ENCODE results near the gene SLC26A6. TPM values are rescaled to one million over a fixed set of nuclear protein-coding genes. Genes with fewer than 3 reads are reported as not detected.
A peak's percentile ranks its signal among the peaks of the same experiment; 100 is the strongest.

The SLC26A6 gene
- total and polyA plus RNA-seq, 2 of the 13 experiments (the other 11 are each of a cell fraction or from before 2014, with no cell fraction given), result 40.7 to 184 TPM

- no peak for TF ChIP-seq SP1 (IDR thresholded peaks at IDR 0.05)
- TF ChIP-seq SP1 (CRISPR knock-in tag; IDR thresholded peaks at IDR 0.05), result no peak
- TF ChIP-seq MLLT10 (CRISPR knock-in tag; IDR thresholded peaks at IDR 0.05), result no peak
- peak; percentile 74 for TF ChIP-seq RXRB (CRISPR knock-in tag; IDR thresholded peaks at IDR 0.05; ENCODE audit: borderline replicate concordance)
- TF ChIP-seq ZNF224 (CRISPR knock-in tag; IDR thresholded peaks at IDR 0.05), result no peak; the same call in 1 of the 2 replicates
- peak; percentile 56 for TF ChIP-seq ZNF451 (CRISPR knock-in tag; IDR thresholded peaks at IDR 0.05)
- peak; percentile 90 for TF ChIP-seq HIVEP1 (CRISPR knock-in tag; IDR thresholded peaks at IDR 0.05)
- TF ChIP-seq ZNF430 (CRISPR knock-in tag; IDR thresholded peaks at IDR 0.05), result peak; percentile 40; the same call in 1 of the 2 replicates
- TF ChIP-seq AGO1 (IDR thresholded peaks at IDR 0.05; ENCODE audit: low read depth, low read length, poor library complexity, severe bottlenecking), result peak; percentile 67
- TF ChIP-seq KLF12 (CRISPR knock-in tag; IDR thresholded peaks at IDR 0.05; ENCODE audit: borderline replicate concordance), result peak; percentile 21; the same call in 1 of the 2 replicates
- TF ChIP-seq ZNF660 (CRISPR knock-in tag; IDR thresholded peaks at IDR 0.05; ENCODE audit: borderline replicate concordance, low read depth), result 0 out of 2 replicates have a peak, but pooled peaks have one; percentile 58
- TF ChIP-seq PPARG (CRISPR knock-in tag; conservative IDR thresholded peaks at IDR 0.05), result peak; percentile 41; the same call in 1 of the 2 replicates
- TF ChIP-seq ETS1 (CRISPR knock-in tag; IDR thresholded peaks at IDR 0.05), result no peak
- TF ChIP-seq ZNF704 (CRISPR knock-in tag; IDR thresholded peaks at IDR 0.05; ENCODE audit: borderline replicate concordance), result 0 out of 2 replicates have a peak, but pooled peaks have one; percentile 88
- no peak for TF ChIP-seq ZBTB1 (CRISPR knock-in tag; IDR thresholded peaks at IDR 0.05; ENCODE audit: borderline replicate concordance)
- TF ChIP-seq ATM (IDR thresholded peaks at IDR 0.05; ENCODE audit: borderline replicate concordance), result no peak
- TF ChIP-seq ZBTB46 (CRISPR knock-in tag; IDR thresholded peaks at IDR 0.05; ENCODE audit: borderline replicate concordance), result no peak
- no peak for TF ChIP-seq ZNF446 (CRISPR knock-in tag; IDR thresholded peaks at IDR 0.05)
- peak; percentile 79 for TF ChIP-seq ZNF317 (CRISPR knock-in tag; IDR thresholded peaks at IDR 0.05)
- peak; percentile 40; the same call in 1 of the 2 replicates for TF ChIP-seq ZNF441 (CRISPR knock-in tag; IDR thresholded peaks at IDR 0.05; ENCODE audit: borderline replicate concordance)
- no peak for TF ChIP-seq GLI4 (CRISPR knock-in tag; IDR thresholded peaks at IDR 0.05; ENCODE audit: borderline replicate concordance)
- no peak for TF ChIP-seq NR3C1 (CRISPR knock-in tag; IDR thresholded peaks at IDR 0.05)
- no peak; the same call in 1 of the 2 replicates for TF ChIP-seq JUN (CRISPR knock-in tag; IDR thresholded peaks at IDR 0.05)
- TF ChIP-seq ZNF766 (CRISPR knock-in tag; IDR thresholded peaks at IDR 0.05; ENCODE audit: borderline replicate concordance), result no peak
- TF ChIP-seq ZNF20 (CRISPR knock-in tag; IDR thresholded peaks at IDR 0.05), result no peak
- TF ChIP-seq ISL2 (CRISPR knock-in tag; IDR thresholded peaks at IDR 0.05), result peak; percentile 65; the same call in 1 of the 2 replicates
- TF ChIP-seq PCBP1 (IDR thresholded peaks at IDR 0.05; ENCODE audit: borderline replicate concordance, low read depth, low read length), result 0 out of 2 replicates have a peak, but pooled peaks have one; percentile 23
Measured at GRCh38 chr3:48609088-48610005, 25.9 kb downstream of the SLC26A6 start, which contains the start of gene UQCRC1 (continued).

Measured in HepG2 (cell line).